ENCODE measurements around the gene SERPINB6. TPM values are rescaled to one million over a fixed set of nuclear protein-coding genes. Genes with fewer than 3 reads are reported as not detected.

SERPINB6 gene
- polyA plus RNA-seq, 2 of the 4 experiments (the other 2 are of a cell fraction) = 104 to 126 TPM

DNA sequence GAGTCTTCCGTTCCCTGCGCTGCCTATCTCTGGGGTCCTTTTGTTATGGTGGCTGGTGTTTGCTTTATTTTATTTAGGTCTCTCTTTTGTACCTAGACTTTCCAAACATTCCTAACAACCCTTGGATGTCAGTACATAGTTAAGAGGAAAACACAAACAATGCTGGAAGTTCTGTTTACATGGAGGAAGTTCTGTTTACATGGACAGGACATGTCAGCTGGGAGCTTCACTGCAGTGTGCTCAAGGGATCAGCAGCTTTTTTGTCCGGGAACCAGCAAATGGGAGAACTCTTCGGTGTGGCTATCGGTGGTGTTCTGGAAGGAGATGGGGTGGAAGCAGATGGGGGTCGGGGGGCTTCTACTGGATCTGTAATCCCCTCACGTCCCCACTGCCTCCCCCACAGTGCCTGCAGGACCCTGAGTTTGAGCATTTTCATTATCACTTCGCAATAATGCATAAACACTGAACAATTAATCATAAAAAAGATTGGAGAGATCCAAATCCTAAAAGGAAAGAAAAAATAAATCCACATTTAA is 2.7 kb downstream of the SERPINB6 start:
- H3K4me3 ChIP-seq = no peak overlapping the region
- no peaks in the 10 kb centered on the region for H3K9me3 ChIP-seq
- H3K27ac ChIP-seq = no peak overlapping the region
- ATAC-seq (no peak), DNase-seq (ENCODE audit: low read depth in 1 of 2, low spot score in 1 of 2) (no peak), FAIRE-seq (no peak)
- peaks cover 11% of the 10 kb centered on the region; the same call in 2 of the 3 replicates for H3K4me1 ChIP-seq
- H3K4me2 ChIP-seq = 0 out of 3 replicates have a peak overlapping the region, but pooled peaks have one; percentile 83
- ChIA-PET POLR2A (no interaction called here), CTCF (interaction anchor here (0.9 to 2.0 kb wide), 2 partner anchors 16 to 20 kb away, joined by 4 to 6 read pairs; no protein-coding TSS in a partner anchor)
- 83% methylated on average over 8 of the region's 8 CpGs for WGBS (ENCODE audit: missing lambda C conversion rate)
- TF ChIP-seq RCOR1 (IDR thresholded peaks at IDR 0.05; ENCODE audit: low read depth, low read length) (no peak), HEYL (CRISPR knock-in tag; IDR thresholded peaks at IDR 0.05) (no peak), CHD4 (IDR thresholded peaks at IDR 0.05; ENCODE audit: borderline replicate concordance) (no peak)
- TF ChIP-seq, protein P1, sequence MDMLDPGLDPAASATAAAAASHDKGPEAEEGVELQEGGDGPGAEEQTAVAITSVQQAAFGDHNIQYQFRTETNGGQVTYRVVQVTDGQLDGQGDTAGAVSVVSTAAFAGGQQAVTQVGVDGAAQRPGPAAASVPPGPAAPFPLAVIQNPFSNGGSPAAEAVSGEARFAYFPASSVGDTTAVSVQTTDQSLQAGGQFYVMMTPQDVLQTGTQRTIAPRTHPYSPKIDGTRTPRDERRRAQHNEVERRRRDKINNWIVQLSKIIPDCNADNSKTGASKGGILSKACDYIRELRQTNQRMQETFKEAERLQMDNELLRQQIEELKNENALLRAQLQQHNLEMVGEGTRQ (IDR thresholded peaks at IDR 0.05) = no peak

DNA sequence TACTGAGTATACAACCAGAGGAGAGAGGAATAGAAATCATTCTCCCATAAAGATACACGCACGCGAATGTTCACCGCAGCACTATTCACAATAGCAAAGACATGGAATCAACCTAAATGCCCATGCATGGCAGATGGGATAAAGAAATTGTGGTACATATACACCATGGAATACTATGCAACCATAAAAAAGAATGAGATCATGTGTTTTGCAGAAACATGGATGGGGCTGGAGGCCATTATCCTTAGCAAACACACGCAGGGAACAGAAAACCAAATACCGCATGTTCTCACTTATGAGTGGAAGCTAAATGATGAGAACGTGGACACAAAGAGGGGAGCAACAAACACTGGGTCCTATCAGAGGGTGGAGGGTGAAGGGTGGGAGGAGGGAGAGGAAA is 3.4 kb downstream of the SERPINB6 start:
- ATAC-seq = no peak
- TF ChIP-seq RARB (CRISPR knock-in tag; IDR thresholded peaks at IDR 0.05) = no peak
- TF ChIP-seq, protein P2, sequence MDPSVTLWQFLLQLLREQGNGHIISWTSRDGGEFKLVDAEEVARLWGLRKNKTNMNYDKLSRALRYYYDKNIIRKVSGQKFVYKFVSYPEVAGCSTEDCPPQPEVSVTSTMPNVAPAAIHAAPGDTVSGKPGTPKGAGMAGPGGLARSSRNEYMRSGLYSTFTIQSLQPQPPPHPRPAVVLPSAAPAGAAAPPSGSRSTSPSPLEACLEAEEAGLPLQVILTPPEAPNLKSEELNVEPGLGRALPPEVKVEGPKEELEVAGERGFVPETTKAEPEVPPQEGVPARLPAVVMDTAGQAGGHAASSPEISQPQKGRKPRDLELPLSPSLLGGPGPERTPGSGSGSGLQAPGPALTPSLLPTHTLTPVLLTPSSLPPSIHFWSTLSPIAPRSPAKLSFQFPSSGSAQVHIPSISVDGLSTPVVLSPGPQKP (IDR thresholded peaks at IDR 0.05; ENCODE audit: low read depth, low read length) = no peak
- TF ChIP-seq NPAS2 (CRISPR knock-in tag; IDR thresholded peaks at IDR 0.05; ENCODE audit: borderline replicate concordance) = no peak
- TF ChIP-seq ZNF302 (CRISPR knock-in tag; IDR thresholded peaks at IDR 0.05) = no peak
- no peak for TF ChIP-seq CBX8 (IDR thresholded peaks at IDR 0.05)
- TF ChIP-seq RCOR1 (IDR thresholded peaks at IDR 0.05; ENCODE audit: low read depth, low read length) = no peak
- TF ChIP-seq POLR2A (IDR thresholded peaks at IDR 0.05; ENCODE audit: low read length) = no peak
- TF ChIP-seq FOSL2 (IDR thresholded peaks at IDR 0.05) = no peak
- TF ChIP-seq FOSL2 (CRISPR knock-in tag; IDR thresholded peaks at IDR 0.05) = no peak
- no peak for TF ChIP-seq NFE2L2 (conservative IDR thresholded peaks at IDR 0.05; ENCODE audit: low read length)
- TF ChIP-seq RAD21 (conservative IDR thresholded peaks at IDR 0.05 in 1 of 2, IDR thresholded peaks at IDR 0.05 in 1 of 2) = no peak
- TF ChIP-seq HOXB5 (CRISPR knock-in tag; IDR thresholded peaks at IDR 0.05) = no peak
- TF ChIP-seq, protein P3, sequence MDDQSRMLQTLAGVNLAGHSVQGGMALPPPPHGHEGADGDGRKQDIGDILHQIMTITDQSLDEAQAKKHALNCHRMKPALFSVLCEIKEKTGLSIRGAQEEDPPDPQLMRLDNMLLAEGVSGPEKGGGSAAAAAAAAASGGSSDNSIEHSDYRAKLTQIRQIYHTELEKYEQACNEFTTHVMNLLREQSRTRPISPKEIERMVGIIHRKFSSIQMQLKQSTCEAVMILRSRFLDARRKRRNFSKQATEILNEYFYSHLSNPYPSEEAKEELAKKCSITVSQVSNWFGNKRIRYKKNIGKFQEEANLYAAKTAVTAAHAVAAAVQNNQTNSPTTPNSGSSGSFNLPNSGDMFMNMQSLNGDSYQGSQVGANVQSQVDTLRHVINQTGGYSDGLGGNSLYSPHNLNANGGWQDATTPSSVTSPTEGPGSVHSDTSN (IDR thresholded peaks at IDR 0.05) = no peak
- no peak for TF ChIP-seq NR3C1 (IDR thresholded peaks at IDR 0.05)
- TF ChIP-seq, protein P4, sequence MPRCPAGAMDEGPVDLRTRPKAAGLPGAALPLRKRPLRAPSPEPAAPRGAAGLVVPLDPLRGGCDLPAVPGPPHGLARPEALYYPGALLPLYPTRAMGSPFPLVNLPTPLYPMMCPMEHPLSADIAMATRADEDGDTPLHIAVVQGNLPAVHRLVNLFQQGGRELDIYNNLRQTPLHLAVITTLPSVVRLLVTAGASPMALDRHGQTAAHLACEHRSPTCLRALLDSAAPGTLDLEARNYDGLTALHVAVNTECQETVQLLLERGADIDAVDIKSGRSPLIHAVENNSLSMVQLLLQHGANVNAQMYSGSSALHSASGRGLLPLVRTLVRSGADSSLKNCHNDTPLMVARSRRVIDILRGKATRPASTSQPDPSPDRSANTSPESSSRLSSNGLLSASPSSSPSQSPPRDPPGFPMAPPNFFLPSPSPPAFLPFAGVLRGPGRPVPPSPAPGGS (IDR thresholded peaks at IDR 0.05) = no peak
- ChIA-PET CTCF (interaction anchor here (2.0 kb wide), 1 partner anchor 21 kb away, joined by 6 read pairs; no protein-coding TSS in a partner anchor), POLR2A (no interaction called here)
- Histone ChIP-seq H3K27ac (no peak overlapping the region), H3K4me2 (no peak overlapping the region), H3K4me3 (no peak overlapping the region), H3K9me3 (no peaks in the 10 kb centered on the region), H3K4me1 (peaks cover 11% of the 10 kb centered on the region; the same call in 2 of the 3 replicates)
- no peak for FAIRE-seq
- no peak for DNase-seq (ENCODE audit: low read depth in 1 of 2, low spot score in 1 of 2)
- 95% methylated on average over 7 of the region's 7 CpGs for WGBS (ENCODE audit: missing lambda C conversion rate)

DNA sequence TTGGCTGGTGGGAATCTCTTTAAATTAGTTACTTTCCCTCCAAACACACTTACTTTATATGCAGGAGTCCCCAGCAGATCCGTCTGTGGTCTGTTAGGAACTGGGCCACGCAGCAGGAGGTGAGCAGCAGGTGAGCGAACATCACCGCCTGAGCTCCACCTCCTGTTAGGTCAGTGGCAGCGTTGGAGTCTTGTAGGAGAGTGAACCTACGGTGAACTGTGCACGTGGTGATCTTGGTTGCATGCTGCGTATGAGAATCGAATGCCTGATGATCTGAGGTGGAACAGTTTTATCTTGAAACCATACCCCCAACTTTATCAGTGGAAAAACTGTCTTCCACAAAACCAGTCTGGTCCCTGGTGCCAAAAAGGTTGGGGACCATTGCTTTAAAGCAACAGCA is 5.0 kb downstream of the SERPINB6 start:
- H3K4me1 ChIP-seq = peaks cover 23% of the 10 kb centered on the region
- FAIRE-seq = no peak
- TF ChIP-seq PHF8 (IDR thresholded peaks at IDR 0.05; ENCODE audit: borderline replicate concordance, low read depth) (no peak), EHF (CRISPR knock-in tag; IDR thresholded peaks at IDR 0.05) (no peak), NFE2L2 (conservative IDR thresholded peaks at IDR 0.05; ENCODE audit: low read length) (no peak), RARB (CRISPR knock-in tag; IDR thresholded peaks at IDR 0.05) (no peak), RNF2 (IDR thresholded peaks at IDR 0.05; ENCODE audit: borderline replicate concordance, low read depth) (no peak)
- TF ChIP-seq, protein P1 (IDR thresholded peaks at IDR 0.05) = no peak
- TF ChIP-seq, protein P2 (IDR thresholded peaks at IDR 0.05; ENCODE audit: low read depth, low read length) = no peak
- TF ChIP-seq, protein P4 (IDR thresholded peaks at IDR 0.05) = no peak
- POLR2A ChIA-PET = interaction anchor here (1.4 kb wide), 1 partner anchor 23 kb away, joined by 3 read pairs; no protein-coding TSS in a partner anchor
- DNase-seq (ENCODE audit: low read depth in 1 of 2, low spot score in 1 of 2) = no peak
- no peak overlapping the region for H3K4me3 ChIP-seq
- ATAC-seq = no peak
- H3K27ac ChIP-seq = no peak overlapping the region
- no peak overlapping the region for H3K4me2 ChIP-seq
- no peaks in the 10 kb centered on the region for H3K9me3 ChIP-seq
- WGBS (ENCODE audit: missing lambda C conversion rate) = 85% methylated on average over 9 of the region's 9 CpGs
- CTCF ChIA-PET = interaction anchor here (1.1 to 2.3 kb wide), 4 partner anchors 11 to 102 kb away, joined by 3 to 19 read pairs (median 4); partner anchors contain the start of gene RIPK1

Data from A549 (cell line).